ENCODE measurements around the gene EXD3.
A peak's percentile ranks its signal among the peaks of the same experiment; 100 is the strongest.

EXD3 gene

DNA sequence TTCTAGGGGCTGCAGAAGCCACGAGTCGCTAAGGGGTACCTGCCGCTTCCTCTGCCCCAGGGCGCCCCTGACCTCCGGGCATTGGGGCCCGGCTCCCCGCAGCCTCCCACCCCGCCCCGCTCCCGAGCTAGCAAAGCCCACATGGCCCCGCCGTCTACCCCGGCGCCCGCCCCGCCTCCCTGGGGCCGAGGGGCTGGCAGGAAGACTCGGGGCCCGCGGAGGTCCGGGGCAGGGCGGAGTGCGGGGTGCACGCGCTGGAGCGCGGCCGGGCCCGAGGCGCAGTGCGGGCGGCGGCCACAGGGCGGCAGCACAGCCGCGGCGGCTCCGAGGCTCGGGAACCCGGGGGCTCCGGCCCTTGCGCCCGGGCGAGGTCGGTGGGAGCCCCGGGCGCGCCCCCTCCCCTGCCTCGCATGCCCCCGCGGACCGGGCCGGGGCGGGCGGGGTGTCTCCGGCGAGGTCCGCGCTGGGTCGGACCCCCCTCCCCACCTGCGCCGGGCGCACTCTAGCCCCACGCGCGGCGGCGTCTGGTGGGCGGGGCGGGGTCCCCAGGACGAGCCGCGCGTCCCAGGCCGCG lies 127.6 kb downstream of the EXD3 start:
- peak overlapping the region; percentile 86 for H3K9ac ChIP-seq (ENCODE audit: low read depth, low read length, poor library complexity)
- no peak for DNase-seq (ENCODE audit: low spot score)
- peaks cover 2% of the 10 kb centered on the region for H3K79me1 ChIP-seq (ENCODE audit: low read depth, low read length)
- WGBS, 2 donors (ENCODE audit: extremely low coverage in 2 of 2, insufficient read length in 2 of 2, insufficient replicate concordance in 1 of 2): no CpG with 5 or more reads among the region's 76 CpGs
- no peak overlapping the region for H2BK15ac ChIP-seq (ENCODE audit: low read length)
- H3K4ac ChIP-seq (ENCODE audit: low read length): no peak overlapping the region
- H2BK12ac ChIP-seq (ENCODE audit: low read length): peak overlapping the region; percentile 73
- H3K4me3 ChIP-seq (ENCODE audit: low read length in 2 of 2): peak overlapping the region; percentile 46 to 78
- no peak overlapping the region for H4K91ac ChIP-seq (ENCODE audit: low read depth, low read length, poor library complexity)
- H3K4me1 ChIP-seq (ENCODE audit: control insufficient read depth in 2 of 2, insufficient read depth in 1 of 2, low read depth in 1 of 2, low read length in 2 of 2): peaks cover 28 to 31% of the 10 kb centered on the region in 2 donors
- H2BK5ac ChIP-seq (ENCODE audit: low read length): no peak overlapping the region
- peak overlapping the region; percentile 83 for H3K4me2 ChIP-seq (ENCODE audit: insufficient read depth, low read length, poor library complexity, severe bottlenecking)
- peak overlapping the region; percentile 93 for H3K23ac ChIP-seq (ENCODE audit: low read depth, low read length, poor library complexity)
- peak overlapping the region; percentile 74 for H2AFZ ChIP-seq (ENCODE audit: low read length)
- H3K9me3 ChIP-seq (replicated peaks in 1 of 2; ENCODE audit: control insufficient read depth in 2 of 2, insufficient read depth in 1 of 2, low read depth in 1 of 2, low read length in 2 of 2): peaks cover 0 to 10% of the 10 kb centered on the region in 2 donors
- H3K14ac ChIP-seq (ENCODE audit: low read length): peak overlapping the region; percentile 97
- H3K27me3 ChIP-seq (ENCODE audit: control insufficient read depth in 3 of 3, insufficient read depth in 3 of 3, low read depth in 1 of 3, low read length in 3 of 3): peaks cover 0 to 11% (median 2%) of the 10 kb centered on the region in 3 experiments
- H3K36me3 ChIP-seq (replicated peaks in 1 of 2; ENCODE audit: control insufficient read depth in 2 of 2, insufficient read depth in 2 of 2, low read length in 2 of 2): peaks cover 5 to 14% of the 10 kb centered on the region in 2 donors
- H3K27ac ChIP-seq (replicated peaks; ENCODE audit: low read length): peak overlapping the region; percentile 56
- peak overlapping the region; percentile 97 for H3K18ac ChIP-seq (ENCODE audit: low read length)
- H4K8ac ChIP-seq (ENCODE audit: low read depth, low read length): peak overlapping the region; percentile 96
- H2AK5ac ChIP-seq (ENCODE audit: low read depth, low read length): peak overlapping the region; percentile 97
- no peak overlapping the region for H2BK120ac ChIP-seq (ENCODE audit: low read depth, low read length)

DNA sequence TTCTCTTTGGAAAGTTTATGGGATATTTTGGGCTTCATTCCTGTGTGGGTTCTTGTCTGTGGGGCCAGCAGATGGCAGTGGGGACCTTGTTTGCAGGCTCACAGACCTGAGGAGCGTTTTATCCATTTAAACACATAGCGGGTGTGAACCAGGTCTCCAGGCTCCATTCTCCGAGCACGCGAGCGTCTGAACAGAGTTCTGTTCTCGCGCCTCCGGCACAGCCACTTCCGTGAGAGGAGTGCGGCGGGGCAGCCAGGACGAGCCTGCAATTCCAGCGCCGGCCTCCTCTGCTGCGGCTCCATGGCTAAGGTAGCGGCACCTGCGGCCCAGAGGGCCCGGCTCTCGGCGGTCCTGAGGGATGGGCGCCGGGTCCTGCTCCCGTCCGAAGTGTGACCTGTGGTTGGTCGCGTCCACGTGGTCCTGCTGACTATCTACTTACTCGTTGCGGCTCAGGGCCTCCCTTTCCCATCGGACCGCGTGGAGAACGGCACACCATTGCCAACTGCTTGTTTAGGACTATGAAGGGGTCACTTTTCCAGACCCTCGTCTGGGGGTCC lies 128.2 kb downstream of the EXD3 start:
- Histone ChIP-seq H4K91ac (ENCODE audit: low read depth, low read length, poor library complexity) (no peak overlapping the region), H3K9me3 (replicated peaks in 1 of 2; ENCODE audit: control insufficient read depth in 2 of 2, insufficient read depth in 1 of 2, low read depth in 1 of 2, low read length in 2 of 2) (peaks cover 0 to 10% of the 10 kb centered on the region in 2 donors), H2AK5ac (ENCODE audit: low read depth, low read length) (peak overlapping the region; percentile 97), H2BK15ac (ENCODE audit: low read length) (no peak overlapping the region), H3K4ac (ENCODE audit: low read length) (peak overlapping the region; percentile 66), H3K9ac (ENCODE audit: low read depth, low read length, poor library complexity) (peak overlapping the region; percentile 81), H2BK5ac (ENCODE audit: low read length) (no peak overlapping the region), H3K4me2 (ENCODE audit: insufficient read depth, low read length, poor library complexity, severe bottlenecking) (peak overlapping the region; percentile 83), H3K18ac (ENCODE audit: low read length) (peak overlapping the region; percentile 94), H3K79me1 (ENCODE audit: low read depth, low read length) (peaks cover 2% of the 10 kb centered on the region), H2AFZ (ENCODE audit: low read length) (peak overlapping the region; percentile 74), H4K8ac (ENCODE audit: low read depth, low read length) (peak overlapping the region; percentile 96), H3K4me1 (ENCODE audit: control insufficient read depth in 2 of 2, insufficient read depth in 1 of 2, low read depth in 1 of 2, low read length in 2 of 2) (peaks cover 28 to 31% of the 10 kb centered on the region in 2 donors), H3K27ac (replicated peaks; ENCODE audit: low read length) (no peak overlapping the region), H3K14ac (ENCODE audit: low read length) (peak overlapping the region; percentile 97), H3K4me3 (ENCODE audit: low read length in 2 of 2) (peak overlapping the region in 1 of 2 donors; percentile 46), H3K36me3 (replicated peaks in 1 of 2; ENCODE audit: control insufficient read depth in 2 of 2, insufficient read depth in 2 of 2, low read length in 2 of 2) (peaks cover 5 to 14% of the 10 kb centered on the region in 2 donors), H2BK120ac (ENCODE audit: low read depth, low read length) (no peak overlapping the region), H2BK12ac (ENCODE audit: low read length) (peak overlapping the region; percentile 73), H3K23ac (ENCODE audit: low read depth, low read length, poor library complexity) (peak overlapping the region; percentile 93), H3K27me3 (ENCODE audit: control insufficient read depth in 3 of 3, insufficient read depth in 3 of 3, low read depth in 1 of 3, low read length in 3 of 3) (peaks cover 0 to 11% (median 2%) of the 10 kb centered on the region in 3 experiments)
- WGBS, 2 donors (ENCODE audit: extremely low coverage in 2 of 2, insufficient read length in 2 of 2, insufficient replicate concordance in 1 of 2): no CpG with 5 or more reads among the region's 35 CpGs
- no peak for DNase-seq (ENCODE audit: low spot score)

- peaks cover 0 to 11% (median 2%) of the 10 kb centered on the region in 3 experiments for H3K27me3 ChIP-seq (ENCODE audit: control insufficient read depth in 3 of 3, insufficient read depth in 3 of 3, low read depth in 1 of 3, low read length in 3 of 3)
- H2BK15ac ChIP-seq (ENCODE audit: low read length): no peak overlapping the region
- H3K9me3 ChIP-seq (replicated peaks in 1 of 2; ENCODE audit: control insufficient read depth in 2 of 2, insufficient read depth in 1 of 2, low read depth in 1 of 2, low read length in 2 of 2): peaks cover 0 to 10% of the 10 kb centered on the region in 2 donors
- no peak overlapping the region for H3K4me3 ChIP-seq (ENCODE audit: low read length in 2 of 2)
- H2AFZ ChIP-seq (ENCODE audit: low read length): no peak overlapping the region
- no peak overlapping the region for H4K8ac ChIP-seq (ENCODE audit: low read depth, low read length)
- no peak overlapping the region for H3K4me2 ChIP-seq (ENCODE audit: insufficient read depth, low read length, poor library complexity, severe bottlenecking)
- no peak overlapping the region for H3K27ac ChIP-seq (replicated peaks; ENCODE audit: low read length)
- H3K4ac ChIP-seq (ENCODE audit: low read length): no peak overlapping the region
- H3K18ac ChIP-seq (ENCODE audit: low read length): no peak overlapping the region
- H3K36me3 ChIP-seq (replicated peaks in 1 of 2; ENCODE audit: control insufficient read depth in 2 of 2, insufficient read depth in 2 of 2, low read length in 2 of 2): peaks cover 5 to 14% of the 10 kb centered on the region in 2 donors
- no peak overlapping the region for H3K23ac ChIP-seq (ENCODE audit: low read depth, low read length, poor library complexity)
- peaks cover 25 to 27% of the 10 kb centered on the region in 2 donors for H3K4me1 ChIP-seq (ENCODE audit: control insufficient read depth in 2 of 2, insufficient read depth in 1 of 2, low read depth in 1 of 2, low read length in 2 of 2)
- H3K14ac ChIP-seq (ENCODE audit: low read length): no peak overlapping the region
- no peak overlapping the region for H2BK12ac ChIP-seq (ENCODE audit: low read length)
- H2BK120ac ChIP-seq (ENCODE audit: low read depth, low read length): no peak overlapping the region
- H2BK5ac ChIP-seq (ENCODE audit: low read length): no peak overlapping the region
- WGBS, 2 donors (ENCODE audit: extremely low coverage in 2 of 2, insufficient read length in 2 of 2, insufficient replicate concordance in 1 of 2): no CpG with 5 or more reads among the region's 11 CpGs
- H3K79me1 ChIP-seq (ENCODE audit: low read depth, low read length): peaks cover 2% of the 10 kb centered on the region
- no peak overlapping the region for H3K9ac ChIP-seq (ENCODE audit: low read depth, low read length, poor library complexity)
- no peak overlapping the region for H4K91ac ChIP-seq (ENCODE audit: low read depth, low read length, poor library complexity)
- no peak for DNase-seq (ENCODE audit: low spot score)
- H2AK5ac ChIP-seq (ENCODE audit: low read depth, low read length): peak overlapping the region; percentile 97
Observed at GRCh38 chr9:137294091-137294680, 128.8 kb downstream of the EXD3 start.

- no peak for DNase-seq (ENCODE audit: low spot score)
- no peak overlapping the region for H3K27ac ChIP-seq (replicated peaks; ENCODE audit: low read length)
- no CpG with 5 or more reads among the region's 29 CpGs for WGBS, 2 donors (ENCODE audit: extremely low coverage in 2 of 2, insufficient read length in 2 of 2, insufficient replicate concordance in 1 of 2)
- H3K9ac ChIP-seq (ENCODE audit: low read depth, low read length, poor library complexity): no peak overlapping the region
- H2AK5ac ChIP-seq (ENCODE audit: low read depth, low read length): no peak overlapping the region
- H3K4ac ChIP-seq (ENCODE audit: low read length): no peak overlapping the region
- H4K8ac ChIP-seq (ENCODE audit: low read depth, low read length): no peak overlapping the region
- H3K14ac ChIP-seq (ENCODE audit: low read length): no peak overlapping the region
- no peak overlapping the region for H3K23ac ChIP-seq (ENCODE audit: low read depth, low read length, poor library complexity)
- H2BK120ac ChIP-seq (ENCODE audit: low read depth, low read length): no peak overlapping the region
- H3K18ac ChIP-seq (ENCODE audit: low read length): no peak overlapping the region
- H2BK5ac ChIP-seq (ENCODE audit: low read length): no peak overlapping the region
- peaks cover 2% of the 10 kb centered on the region for H3K79me1 ChIP-seq (ENCODE audit: low read depth, low read length)
- H3K9me3 ChIP-seq (replicated peaks in 1 of 2; ENCODE audit: control insufficient read depth in 2 of 2, insufficient read depth in 1 of 2, low read depth in 1 of 2, low read length in 2 of 2): peaks cover 0 to 10% of the 10 kb centered on the region in 2 donors
- no peak overlapping the region for H3K4me2 ChIP-seq (ENCODE audit: insufficient read depth, low read length, poor library complexity, severe bottlenecking)
- peaks cover 21 to 22% of the 10 kb centered on the region in 2 donors for H3K4me1 ChIP-seq (ENCODE audit: control insufficient read depth in 2 of 2, insufficient read depth in 1 of 2, low read depth in 1 of 2, low read length in 2 of 2)
- no peak overlapping the region for H2BK12ac ChIP-seq (ENCODE audit: low read length)
- no peak overlapping the region for H2BK15ac ChIP-seq (ENCODE audit: low read length)
- no peak overlapping the region for H4K91ac ChIP-seq (ENCODE audit: low read depth, low read length, poor library complexity)
- H3K4me3 ChIP-seq (ENCODE audit: low read length in 2 of 2): no peak overlapping the region
- peaks cover 2 to 8% of the 10 kb centered on the region in 2 donors for H3K36me3 ChIP-seq (replicated peaks in 1 of 2; ENCODE audit: control insufficient read depth in 2 of 2, insufficient read depth in 2 of 2, low read length in 2 of 2)
- H2AFZ ChIP-seq (ENCODE audit: low read length): no peak overlapping the region
- peaks cover 0 to 10% (median 2%) of the 10 kb centered on the region in 3 experiments for H3K27me3 ChIP-seq (ENCODE audit: control insufficient read depth in 3 of 3, insufficient read depth in 3 of 3, low read depth in 1 of 3, low read length in 3 of 3)
Observed at GRCh38 chr9:137293482-137294090, 129.4 kb downstream of the EXD3 start.
